Sigmoid colon (tissue), 7 donors: ENCODE data around the gene GRM4. TPM values are rescaled to one million over a fixed set of nuclear protein-coding genes. Genes with fewer than 3 reads are reported as not detected.

Experiments used
- DNase-seq: peaks from one replicate; pipeline ENCODE4 v3.0.0-alpha.2; 2019
- H3K27ac ChIP-seq, 4 donors: fragments of 200-600 bp; sonication (generic); one replicate each; pipeline ENCODE4 v1.5.1; 2016 to 2019; ENCODE audit warnings: mild to moderate bottlenecking in 1 of 4
- H3K27me3 ChIP-seq, 3 donors: fragments of 200-600 bp; sonication (generic); one replicate each; pipeline ENCODE4 v1.5.1; 2019; ENCODE audit warnings: mild to moderate bottlenecking in 1 of 3
- H3K36me3 ChIP-seq, 4 donors: fragments of 200-600 bp; sonication (generic); one replicate each; pipeline ENCODE4 v1.5.1; 2016 to 2019
- H3K4me1 ChIP-seq, 4 donors: fragments of 200-600 bp; sonication (generic); one replicate each; pipeline ENCODE4 v1.5.1; 2017 to 2019
- H3K4me3 ChIP-seq, 4 donors: fragments of 200-600 bp; sonication (generic); one replicate each; pipeline ENCODE4 v1.5.1; 2017 to 2019; ENCODE audit warnings: mild to moderate bottlenecking in 2 of 4, moderate library complexity in 1 of 4
- H3K9me3 ChIP-seq, 4 donors: fragments of 200-600 bp in 3 of 4; sonication (generic) in 3 of 4; one replicate each; pipeline versions ENCODE4 v1.5.1 to v1.6.1; 2013 to 2019
- EP300 ChIP-seq, 4 donors: sonication (generic); formaldehyde crosslinking; IDR thresholded peaks; one replicate each; pipeline ENCODE4 v1.6.1; 2017; ENCODE audit warnings: antibody characterized with exemption in 4 of 4
- POLR2A ChIP-seq, 2 donors: fragments of 450-650 bp; IDR thresholded peaks; one replicate each; pipeline ENCODE4 v1.6.1; 2016; ENCODE audit warnings: antibody characterized with exemption in 2 of 2, mild to moderate bottlenecking in 2 of 2, moderate library complexity in 2 of 2
- POLR2AphosphoS5 ChIP-seq, 4 donors: sonication (generic); formaldehyde crosslinking; IDR thresholded peaks; one replicate each; pipeline ENCODE4 v1.6.1; 2017; ENCODE audit warnings: antibody characterized with exemption in 4 of 4
- WGBS, 2 donors: extraction: QIAGEN DNeasy Blood & Tissue Kit; methylation state at CpG; one replicate each; pipeline ENCODE4 v1.1.7; 2013; 5-methylcytosine and 5-hydroxymethylcytosine counted together
- intact Hi-C: fragments of 100-400 bp; cut with DNase I; formaldehyde crosslinking; loops from one replicate; pipeline ENCODE4 v1.15.1; 2023
- polyA plus RNA-seq, 3 donors: library from polyadenylated mRNA; stranded (reverse); fragments of 200-250 nt; gene quantifications; one replicate each; pipeline ENCODE4 v1.2.3, GENCODE V29; 2013
- total RNA-seq, 4 donors: library from RNA; depleted of rRNA; stranded (reverse); fragments of >200 nt; gene quantifications; one replicate each; pipeline ENCODE4 v1.1.0, GENCODE V29; 2016
- TF ChIP-seq, protein P1 (sequence below), 4 experiments: fragments of 450-650 bp in 3 of 4; fragments of 200-600 bp in 1 of 4; IDR thresholded peaks; one replicate each; pipeline ENCODE4 v1.5.1; 2016 to 2019; ENCODE audit warnings: antibody characterized with exemption in 4 of 4, mild to moderate bottlenecking in 3 of 4, moderate library complexity in 2 of 4
- donor health status: healthy with polysubstance abuse.
- donor health status: Bipolar disorder and iron deficiency.
- donor health status: healthy.

Gene GRM4
- total and polyA plus RNA-seq, 7 donors: 0.07 to 0.14 TPM; not detected in 5

DNA sequence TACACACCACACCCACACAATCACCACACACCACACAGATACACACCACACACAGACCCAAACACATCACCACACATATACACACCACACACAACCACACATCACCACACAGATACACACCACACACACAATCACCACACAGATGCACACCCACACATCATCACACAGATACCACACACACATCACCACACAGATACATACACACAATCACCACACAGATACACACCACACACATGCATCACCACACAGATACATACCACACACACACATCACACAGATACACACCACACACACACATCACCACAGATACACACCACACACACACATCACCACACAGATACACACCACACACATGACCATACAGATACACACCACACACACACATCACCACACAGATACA, 73.2 kb downstream of the GRM4 start:
- intact Hi-C loops: no loop called here
- no peaks in the 10 kb centered on the region for H3K4me1 ChIP-seq
- H3K27me3 ChIP-seq: peaks cover 0 to 19% (median 9%) of the 10 kb centered on the region in 3 donors

DNA sequence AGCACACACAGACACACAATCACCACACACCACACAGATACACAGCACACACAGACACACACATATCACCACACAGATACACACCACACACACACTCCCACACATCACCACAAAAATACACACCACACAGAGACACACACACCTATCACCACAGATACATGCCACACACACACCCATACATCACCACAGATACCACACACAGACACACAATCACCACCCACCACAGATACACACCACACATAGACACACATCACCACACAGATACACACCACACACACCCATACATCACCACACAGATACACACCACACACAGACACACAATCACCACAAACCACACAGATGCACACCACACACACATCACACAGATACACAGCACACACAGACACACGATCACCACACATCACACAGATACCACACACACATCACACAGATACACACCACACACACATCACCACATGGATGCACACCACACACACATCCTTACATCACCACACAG, 74.0 kb downstream of the GRM4 start:
- TF ChIP-seq EP300 (IDR thresholded peaks at IDR 0.05): no peak
- no peak for TF ChIP-seq POLR2AphosphoS5 (IDR thresholded peaks at IDR 0.05)
- TF ChIP-seq POLR2A (IDR thresholded peaks at IDR 0.05): no peak
- TF ChIP-seq, protein P1, sequence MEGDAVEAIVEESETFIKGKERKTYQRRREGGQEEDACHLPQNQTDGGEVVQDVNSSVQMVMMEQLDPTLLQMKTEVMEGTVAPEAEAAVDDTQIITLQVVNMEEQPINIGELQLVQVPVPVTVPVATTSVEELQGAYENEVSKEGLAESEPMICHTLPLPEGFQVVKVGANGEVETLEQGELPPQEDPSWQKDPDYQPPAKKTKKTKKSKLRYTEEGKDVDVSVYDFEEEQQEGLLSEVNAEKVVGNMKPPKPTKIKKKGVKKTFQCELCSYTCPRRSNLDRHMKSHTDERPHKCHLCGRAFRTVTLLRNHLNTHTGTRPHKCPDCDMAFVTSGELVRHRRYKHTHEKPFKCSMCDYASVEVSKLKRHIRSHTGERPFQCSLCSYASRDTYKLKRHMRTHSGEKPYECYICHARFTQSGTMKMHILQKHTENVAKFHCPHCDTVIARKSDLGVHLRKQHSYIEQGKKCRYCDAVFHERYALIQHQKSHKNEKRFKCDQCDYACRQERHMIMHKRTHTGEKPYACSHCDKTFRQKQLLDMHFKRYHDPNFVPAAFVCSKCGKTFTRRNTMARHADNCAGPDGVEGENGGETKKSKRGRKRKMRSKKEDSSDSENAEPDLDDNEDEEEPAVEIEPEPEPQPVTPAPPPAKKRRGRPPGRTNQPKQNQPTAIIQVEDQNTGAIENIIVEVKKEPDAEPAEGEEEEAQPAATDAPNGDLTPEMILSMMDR (IDR thresholded peaks at IDR 0.05): no peak
- intact Hi-C loops: no loop called here
- peaks cover 0 to 25% (median 15%) of the 10 kb centered on the region in 3 donors for H3K27me3 ChIP-seq
- no peaks in the 10 kb centered on the region for H3K9me3 ChIP-seq
- 96 to 98% methylated on average over 1 of the region's 1 CpG for WGBS, 2 donors
- H3K4me1 ChIP-seq: no peaks in the 10 kb centered on the region
- H3K27ac ChIP-seq: no peak overlapping the region
- H3K4me3 ChIP-seq: no peak overlapping the region
- H3K36me3 ChIP-seq: no peaks in the 10 kb centered on the region
- no peak for DNase-seq

More for the DNA sequence above, 73.2 kb downstream of the GRM4 start:
- Histone ChIP-seq H3K27ac (no peak overlapping the region), H3K9me3 (no peaks in the 10 kb centered on the region), H3K4me3 (no peak overlapping the region), H3K36me3 (no peaks in the 10 kb centered on the region)
- no peak for DNase-seq
- no peak for TF ChIP-seq EP300 (IDR thresholded peaks at IDR 0.05)
- no peak for TF ChIP-seq POLR2A (IDR thresholded peaks at IDR 0.05)
- TF ChIP-seq POLR2AphosphoS5 (IDR thresholded peaks at IDR 0.05): no peak
- TF ChIP-seq, protein P1 (IDR thresholded peaks at IDR 0.05): no peak

DNA sequence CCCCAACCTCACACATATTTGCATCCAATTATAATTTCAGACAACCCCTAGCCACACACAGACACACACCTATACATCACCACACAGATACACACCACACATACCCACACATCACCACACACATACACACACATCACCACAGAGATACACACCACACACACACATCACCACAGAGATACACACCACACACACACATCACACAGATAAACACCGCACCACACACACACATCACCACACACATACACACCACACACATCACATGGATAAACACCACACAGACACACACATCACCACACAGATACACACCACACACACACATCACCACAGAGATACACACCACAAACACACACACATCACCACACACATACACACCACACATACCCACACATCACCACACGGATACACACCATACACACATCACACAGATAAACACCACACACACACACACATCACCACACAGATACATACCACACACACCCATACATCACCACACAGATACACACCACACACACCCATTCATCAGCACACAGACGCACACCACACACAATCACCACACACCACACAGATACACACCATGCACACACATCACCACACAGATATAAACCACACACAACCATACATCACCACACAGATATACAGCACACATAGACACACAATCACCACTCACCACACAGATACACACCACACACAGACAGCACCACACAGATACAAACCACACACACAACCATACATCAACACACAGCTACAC, 74.6 kb downstream of the GRM4 start:
- 93 to 96% methylated on average over 3 of the region's 3 CpGs for WGBS, 2 donors

DNA sequence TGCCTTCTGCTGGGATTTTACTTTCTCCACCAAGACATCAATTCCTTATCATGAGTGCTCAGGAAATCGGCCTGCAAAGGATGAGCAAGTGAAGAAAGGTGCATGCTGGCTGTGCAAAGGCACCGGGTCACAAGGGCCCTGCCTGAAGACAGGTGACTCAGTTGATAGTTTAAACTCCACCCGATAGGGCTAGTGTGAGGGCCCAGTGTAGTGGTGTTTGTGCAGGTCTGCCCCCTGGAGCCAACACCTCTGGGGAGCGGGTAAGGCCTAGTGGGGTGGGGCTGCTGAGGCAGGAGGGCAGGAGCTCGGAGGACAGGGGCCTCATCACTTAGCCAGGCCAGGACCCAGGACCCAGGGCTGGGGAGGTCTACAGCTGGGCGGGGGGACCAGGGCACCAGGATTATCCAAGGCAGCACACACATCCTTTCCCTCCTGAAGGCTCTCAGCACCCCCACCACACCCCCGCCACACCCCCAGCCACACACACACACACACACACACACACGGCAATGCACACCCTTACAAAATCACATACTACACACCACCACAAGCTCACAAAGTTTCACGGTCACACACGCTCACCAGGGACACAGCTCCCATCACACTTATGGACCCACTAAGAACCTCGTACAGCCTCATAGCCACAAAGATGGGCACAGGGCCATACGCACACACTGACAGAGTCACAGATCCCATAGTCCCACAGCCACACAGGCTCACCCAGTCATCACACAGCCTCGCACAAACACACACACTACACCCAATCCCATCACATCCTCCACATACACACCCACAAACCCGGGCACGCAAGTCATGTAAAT, 75.4 kb downstream of the GRM4 start:
- 75 to 80% methylated on average over 15 of the region's 15 CpGs for WGBS, 2 donors
- H3K27me3 ChIP-seq: peaks cover 0 to 39% (median 27%) of the 10 kb centered on the region in 3 donors
- H3K36me3 ChIP-seq: no peaks in the 10 kb centered on the region
- DNase-seq: no peak
- intact Hi-C loops: no loop called here
- no peak overlapping the region for H3K4me3 ChIP-seq
- TF ChIP-seq POLR2AphosphoS5 (IDR thresholded peaks at IDR 0.05): no peak
- TF ChIP-seq, protein P1 (IDR thresholded peaks at IDR 0.05): no peak
- no peak for TF ChIP-seq EP300 (IDR thresholded peaks at IDR 0.05)
- no peak for TF ChIP-seq POLR2A (IDR thresholded peaks at IDR 0.05)
- H3K9me3 ChIP-seq: no peaks in the 10 kb centered on the region
- H3K27ac ChIP-seq: no peak overlapping the region
- no peaks in the 10 kb centered on the region for H3K4me1 ChIP-seq

More for the DNA sequence above, 74.6 kb downstream of the GRM4 start:
- no peaks in the 10 kb centered on the region for H3K9me3 ChIP-seq
- no peak overlapping the region for H3K27ac ChIP-seq
- peaks cover 0 to 31% (median 21%) of the 10 kb centered on the region in 3 donors for H3K27me3 ChIP-seq
- no peak for DNase-seq
- H3K4me1 ChIP-seq: no peaks in the 10 kb centered on the region
- H3K4me3 ChIP-seq: no peak overlapping the region
- TF ChIP-seq POLR2AphosphoS5 (IDR thresholded peaks at IDR 0.05) (no peak), POLR2A (IDR thresholded peaks at IDR 0.05) (no peak), EP300 (IDR thresholded peaks at IDR 0.05) (no peak)
- TF ChIP-seq, protein P1 (IDR thresholded peaks at IDR 0.05): no peak
- intact Hi-C loops: no loop called here
- H3K36me3 ChIP-seq: no peaks in the 10 kb centered on the region
